Peyer's patch (tissue), 4 donors: Measurements from ENCODE around the gene BTBD3. TPM values are rescaled to one million over a fixed set of nuclear protein-coding genes. Genes with fewer than 3 reads are reported as not detected.

Source experiments
- DNase-seq, 3 donors: peaks; one replicate each; pipeline ENCODE4 v3.0.0-alpha.2; 2017 to 2019
- H3K27ac ChIP-seq, 4 donors: fragments of 200-600 bp; sonication (generic); one replicate each; pipeline ENCODE4 v1.5.1; 2016 to 2019
- H3K27me3 ChIP-seq, 2 donors: fragments of 200-600 bp; sonication (generic); one replicate each; pipeline ENCODE4 v1.5.1; 2019
- H3K36me3 ChIP-seq, 3 donors: fragments of 200-600 bp; sonication (generic); one replicate each; pipeline ENCODE4 v1.5.1; 2016 to 2019
- H3K4me1 ChIP-seq, 4 donors: fragments of 200-600 bp; sonication (generic); one replicate each; pipeline ENCODE4 v1.5.1; 2016 to 2019
- H3K4me3 ChIP-seq, 4 donors: fragments of 200-600 bp; sonication (generic); 1 replicate in 3 of 4; 2 replicates in 1 of 4; pipeline ENCODE4 v1.5.1; 2016 to 2019; ENCODE audit warnings: mild to moderate bottlenecking in 1 of 4
- H3K9me3 ChIP-seq, 4 donors: fragments of 200-600 bp; sonication (generic); one replicate each; pipeline ENCODE4 v1.5.1; 2016 to 2019; ENCODE audit warnings: mild to moderate bottlenecking in 1 of 4
- POLR2A ChIP-seq, 2 donors: fragments of 450-650 bp; IDR thresholded peaks; one replicate each; pipeline ENCODE4 v1.5.1; 2017; ENCODE audit warnings: antibody characterized with exemption in 2 of 2, mild to moderate bottlenecking in 2 of 2, moderate library complexity in 2 of 2
- total RNA-seq, 4 donors: library from RNA; depleted of rRNA; stranded (reverse); fragments of >200 nt; gene quantifications; one replicate each; pipeline ENCODE4 v1.1.0, GENCODE V29; 2016
- TF ChIP-seq, protein P1 (sequence below), 6 experiments: fragments of 450-650 bp in 4 of 6; fragments of 200-600 bp in 2 of 6; sonication (generic) in 1 of 6; IDR thresholded peaks; one replicate each; pipeline ENCODE4 v1.5.1; 2017 to 2019; ENCODE audit warnings: antibody characterized with exemption in 6 of 6, mild to moderate bottlenecking in 3 of 6, moderate library complexity in 1 of 6

BTBD3 gene
- total RNA-seq, 4 donors from 2014 or later: 25.6 to 47.6 (median 43.8) TPM

DNA sequence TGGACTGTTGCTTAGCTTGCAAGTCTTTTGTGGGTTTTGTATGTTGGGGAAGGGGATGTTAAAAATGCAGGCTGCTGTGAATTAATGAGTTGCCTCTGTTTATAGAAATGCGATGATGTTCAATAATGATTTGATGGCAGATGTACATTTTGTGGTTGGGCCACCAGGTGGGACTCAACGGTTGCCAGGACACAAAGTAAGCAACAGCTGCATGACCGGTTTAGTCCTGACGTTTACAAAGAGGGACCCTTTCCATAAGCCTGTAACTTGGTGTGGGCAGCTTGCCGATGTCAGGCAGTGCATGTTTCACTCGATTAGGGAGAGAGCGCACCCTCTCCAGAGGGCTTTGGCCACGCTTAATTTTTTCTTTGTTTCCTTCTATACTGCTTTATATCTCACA lies 1.3 kb downstream of the BTBD3 start:
- no peak overlapping the region for H3K27ac ChIP-seq
- H3K4me3 ChIP-seq: peak overlapping the region in 1 of 4 donors; percentile 24
- DNase-seq: no peak
- TF ChIP-seq, protein P1, sequence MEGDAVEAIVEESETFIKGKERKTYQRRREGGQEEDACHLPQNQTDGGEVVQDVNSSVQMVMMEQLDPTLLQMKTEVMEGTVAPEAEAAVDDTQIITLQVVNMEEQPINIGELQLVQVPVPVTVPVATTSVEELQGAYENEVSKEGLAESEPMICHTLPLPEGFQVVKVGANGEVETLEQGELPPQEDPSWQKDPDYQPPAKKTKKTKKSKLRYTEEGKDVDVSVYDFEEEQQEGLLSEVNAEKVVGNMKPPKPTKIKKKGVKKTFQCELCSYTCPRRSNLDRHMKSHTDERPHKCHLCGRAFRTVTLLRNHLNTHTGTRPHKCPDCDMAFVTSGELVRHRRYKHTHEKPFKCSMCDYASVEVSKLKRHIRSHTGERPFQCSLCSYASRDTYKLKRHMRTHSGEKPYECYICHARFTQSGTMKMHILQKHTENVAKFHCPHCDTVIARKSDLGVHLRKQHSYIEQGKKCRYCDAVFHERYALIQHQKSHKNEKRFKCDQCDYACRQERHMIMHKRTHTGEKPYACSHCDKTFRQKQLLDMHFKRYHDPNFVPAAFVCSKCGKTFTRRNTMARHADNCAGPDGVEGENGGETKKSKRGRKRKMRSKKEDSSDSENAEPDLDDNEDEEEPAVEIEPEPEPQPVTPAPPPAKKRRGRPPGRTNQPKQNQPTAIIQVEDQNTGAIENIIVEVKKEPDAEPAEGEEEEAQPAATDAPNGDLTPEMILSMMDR (IDR thresholded peaks at IDR 0.05): no peak
- TF ChIP-seq POLR2A (IDR thresholded peaks at IDR 0.05): no peak
- no peaks in the 10 kb centered on the region for H3K27me3 ChIP-seq
- H3K9me3 ChIP-seq: no peaks in the 10 kb centered on the region
- H3K4me1 ChIP-seq: peaks cover 0 to 10% (median 0%) of the 10 kb centered on the region in 4 donors
- H3K36me3 ChIP-seq: peaks cover 0 to 13% (median 0%) of the 10 kb centered on the region in 3 donors

DNA sequence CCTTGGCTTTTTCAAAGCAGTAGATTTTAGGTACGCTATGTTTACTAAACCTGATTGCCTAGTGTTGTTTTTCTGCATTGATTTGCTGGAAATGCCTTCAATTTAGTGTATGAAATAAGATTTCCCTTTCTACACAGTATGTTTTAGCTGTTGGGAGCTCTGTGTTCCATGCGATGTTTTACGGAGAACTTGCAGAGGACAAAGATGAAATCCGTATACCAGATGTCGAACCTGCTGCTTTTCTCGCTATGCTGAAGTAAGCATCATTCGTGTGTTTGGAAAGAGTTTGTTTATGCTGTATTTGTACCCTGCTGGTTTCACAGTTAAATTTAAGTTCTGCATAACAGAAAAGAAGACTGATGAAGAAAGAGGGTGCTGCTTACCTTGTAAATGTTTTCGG lies 1.9 kb downstream of the BTBD3 start:
- H3K4me1 ChIP-seq: peaks cover 0 to 10% (median 0%) of the 10 kb centered on the region in 4 donors
- DNase-seq: no peak
- no peak for TF ChIP-seq POLR2A (IDR thresholded peaks at IDR 0.05)
- TF ChIP-seq, protein P1 (IDR thresholded peaks at IDR 0.05): no peak

DNA sequence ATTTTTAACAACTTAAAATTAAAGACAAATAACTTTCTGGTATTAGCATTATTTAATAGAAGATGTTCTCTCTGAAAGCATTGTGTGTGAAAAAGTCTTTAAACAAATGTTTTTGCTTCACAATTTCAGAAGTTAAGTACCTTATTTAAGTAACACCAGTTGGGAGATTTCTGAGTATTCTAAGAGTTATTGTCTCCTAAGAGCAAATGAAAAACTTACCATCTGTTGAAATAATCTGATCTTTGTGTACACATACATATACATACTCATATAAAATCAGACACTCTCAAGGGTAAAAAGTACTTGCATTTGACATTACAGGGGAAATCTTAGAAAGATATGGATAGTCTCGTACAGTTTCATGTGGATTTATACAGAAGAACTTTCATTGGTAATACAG lies 2.4 kb downstream of the BTBD3 start:
- Histone ChIP-seq H3K4me3 (peak overlapping the region in 1 of 4 donors; percentile 24), H3K36me3 (peaks cover 0 to 13% (median 0%) of the 10 kb centered on the region in 3 donors), H3K27ac (no peak overlapping the region), H3K27me3 (no peaks in the 10 kb centered on the region), H3K4me1 (peaks cover 0 to 10% (median 0%) of the 10 kb centered on the region in 4 donors), H3K9me3 (no peaks in the 10 kb centered on the region)
- no peak for DNase-seq
- TF ChIP-seq, protein P1 (IDR thresholded peaks at IDR 0.05): no peak
- TF ChIP-seq POLR2A (IDR thresholded peaks at IDR 0.05): no peak

More for the DNA sequence above, 1.9 kb downstream of the BTBD3 start:
- Histone ChIP-seq H3K9me3 (no peaks in the 10 kb centered on the region), H3K27ac (no peak overlapping the region), H3K36me3 (peaks cover 0 to 13% (median 0%) of the 10 kb centered on the region in 3 donors), H3K4me3 (peak overlapping the region in 1 of 4 donors; percentile 24), H3K27me3 (no peaks in the 10 kb centered on the region)

DNA sequence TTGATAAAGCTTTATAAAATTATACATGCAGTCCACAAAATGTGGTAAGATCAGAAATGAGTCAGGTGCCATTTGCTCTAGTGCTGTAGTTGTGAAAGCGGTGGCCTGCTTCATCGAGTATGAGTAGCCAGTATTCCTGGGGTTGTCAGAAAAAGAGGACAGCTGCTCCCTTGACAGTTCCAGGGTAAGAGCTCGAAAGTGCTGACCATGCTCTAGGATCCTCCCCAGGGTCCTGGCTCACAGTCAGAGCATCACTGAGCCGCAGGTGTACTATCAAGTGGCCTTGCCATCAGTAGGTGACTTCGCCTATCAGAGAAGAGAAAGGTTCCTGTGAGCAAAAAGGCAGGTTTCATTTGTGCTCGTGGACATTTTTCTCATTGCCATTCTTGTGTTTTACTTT lies 3.6 kb downstream of the BTBD3 start:
- Histone ChIP-seq H3K27me3 (no peaks in the 10 kb centered on the region), H3K9me3 (no peaks in the 10 kb centered on the region), H3K4me1 (peaks cover 0 to 10% (median 0%) of the 10 kb centered on the region in 4 donors), H3K36me3 (peaks cover 0 to 13% (median 0%) of the 10 kb centered on the region in 3 donors), H3K27ac (no peak overlapping the region), H3K4me3 (no peak overlapping the region)
- no peak for DNase-seq
- TF ChIP-seq POLR2A (IDR thresholded peaks at IDR 0.05): no peak
- TF ChIP-seq, protein P1 (IDR thresholded peaks at IDR 0.05): no peak

DNA sequence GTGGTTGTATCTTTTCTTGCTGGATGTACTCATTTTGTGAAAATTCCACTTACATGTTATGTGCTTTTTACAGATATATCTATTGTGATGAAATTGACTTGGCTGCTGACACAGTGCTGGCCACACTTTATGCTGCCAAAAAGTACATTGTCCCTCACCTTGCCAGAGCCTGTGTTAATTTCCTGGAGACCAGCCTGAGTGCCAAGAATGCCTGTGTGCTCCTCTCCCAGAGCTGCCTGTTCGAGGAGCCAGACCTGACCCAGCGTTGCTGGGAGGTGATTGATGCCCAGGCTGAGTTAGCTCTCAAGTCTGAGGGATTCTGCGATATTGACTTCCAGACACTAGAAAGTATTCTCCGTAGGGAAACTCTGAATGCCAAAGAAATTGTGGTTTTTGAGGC lies 4.9 kb downstream of the BTBD3 start:
- no peak for TF ChIP-seq POLR2A (IDR thresholded peaks at IDR 0.05)
- no peak overlapping the region for H3K4me3 ChIP-seq
- H3K4me1 ChIP-seq: peaks cover 0 to 6% (median 0%) of the 10 kb centered on the region in 4 donors

DNA sequence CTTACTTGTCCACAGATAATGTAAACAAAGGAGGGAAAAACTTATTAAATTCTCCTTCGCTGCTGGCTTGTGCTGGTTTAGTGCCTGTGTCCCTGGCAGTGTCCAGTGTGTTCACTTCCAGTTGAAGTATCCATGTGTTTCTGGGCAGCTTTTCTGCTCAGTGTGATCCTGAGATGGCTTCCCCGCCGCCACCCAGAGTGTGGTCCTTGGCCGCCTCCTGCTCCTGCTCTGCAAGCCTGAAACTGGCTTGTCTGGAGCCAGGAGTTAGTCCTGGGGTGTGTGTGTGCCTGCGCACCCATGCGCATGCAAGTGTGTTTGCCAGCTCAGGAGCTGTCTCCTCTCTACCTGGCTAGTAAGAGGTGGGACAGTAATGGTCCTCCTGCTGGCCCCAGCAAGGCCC lies 7.2 kb downstream of the BTBD3 start:
- DNase-seq: no peak
- Histone ChIP-seq H3K27me3 (no peaks in the 10 kb centered on the region), H3K9me3 (no peaks in the 10 kb centered on the region), H3K27ac (no peak overlapping the region), H3K36me3 (peaks cover 0 to 13% (median 0%) of the 10 kb centered on the region in 3 donors), H3K4me1 (no peaks in the 10 kb centered on the region), H3K4me3 (no peak overlapping the region)
- TF ChIP-seq POLR2A (IDR thresholded peaks at IDR 0.05): no peak
- TF ChIP-seq, protein P1 (IDR thresholded peaks at IDR 0.05): no peak

More for the DNA sequence above, 4.9 kb downstream of the BTBD3 start:
- Histone ChIP-seq H3K27ac (no peak overlapping the region), H3K27me3 (no peaks in the 10 kb centered on the region), H3K9me3 (no peaks in the 10 kb centered on the region), H3K36me3 (peaks cover 0 to 13% (median 0%) of the 10 kb centered on the region in 3 donors)
- no peak for DNase-seq
